Measurements from ENCODE around the gene NFIX. TPM values are rescaled to one million over a fixed set of nuclear protein-coding genes. Genes with fewer than 3 reads are reported as not detected.

NFIX gene
- total RNA-seq, 4 donors from 2014 or later, result 39.8 to 55.8 (median 48.2) TPM

DNA sequence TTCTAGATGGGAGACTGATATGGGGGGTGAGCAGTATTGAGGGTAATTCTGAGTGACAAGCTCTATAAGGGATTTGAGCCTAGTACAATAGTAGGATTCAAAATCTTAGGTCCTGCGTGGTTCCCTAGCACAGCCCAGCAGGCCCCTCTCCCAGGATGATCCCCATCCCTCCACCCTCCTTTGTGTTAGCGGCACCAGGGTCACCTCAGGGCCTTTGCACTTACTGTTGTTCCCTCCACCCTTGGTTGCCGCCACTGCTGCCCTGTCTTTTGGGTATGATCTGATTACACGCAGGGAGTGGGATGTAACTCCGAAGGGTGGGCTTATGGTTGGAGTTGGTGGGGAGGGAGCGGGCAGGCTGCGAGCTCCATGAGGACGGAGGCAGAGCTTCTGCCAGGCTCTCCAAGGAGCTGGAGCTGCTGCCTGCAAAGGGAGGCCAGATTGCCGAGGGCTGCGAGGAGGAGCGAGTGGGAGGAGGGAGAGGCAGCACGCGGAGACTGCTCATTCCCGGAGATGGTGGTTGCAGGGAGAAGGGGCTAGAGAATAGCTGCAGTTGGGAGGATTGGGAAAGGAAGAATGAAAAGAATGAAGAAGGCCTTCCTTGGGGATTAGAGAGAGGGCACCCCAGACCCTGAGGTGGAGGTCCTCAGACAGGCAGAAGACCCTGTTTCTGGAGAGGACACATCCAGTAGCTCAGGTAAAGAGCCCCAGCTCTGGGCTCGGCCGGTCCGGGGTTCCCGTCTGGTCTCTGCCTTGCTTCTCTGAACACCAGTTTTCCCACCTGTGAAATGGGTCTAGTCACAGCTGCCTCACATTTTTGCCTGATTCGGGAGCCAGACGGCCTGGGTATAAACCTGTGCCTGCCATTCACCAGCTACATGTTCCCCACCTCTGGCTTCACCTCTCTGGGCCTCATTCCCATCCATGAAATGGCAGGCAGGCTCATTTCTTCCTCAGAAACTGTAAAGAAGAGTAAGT, 128.0 kb downstream of the NFIX start:
- WGBS, 2 donors, result 82 to 85% methylated on average over 20 of the region's 20 CpGs
- Histone ChIP-seq H3K27me3 (no peaks in the 10 kb centered on the region), H3K9me3 (no peaks in the 10 kb centered on the region), H3K4me3 (no peak overlapping the region), H3K36me3 (peaks cover 0 to 14% (median 0%) of the 10 kb centered on the region in 3 donors), H3K27ac (no peak overlapping the region), H3K4me1 (peaks cover 0 to 42% (median 12%) of the 10 kb centered on the region in 4 donors)
- TF ChIP-seq EP300 (IDR thresholded peaks at IDR 0.05), result no peak
- TF ChIP-seq POLR2A (IDR thresholded peaks at IDR 0.05), result no peak
- TF ChIP-seq CTCF (IDR thresholded peaks at IDR 0.05), result no peak
- DNase-seq (ENCODE audit: low spot score in 2 of 2), result no peak

DNA sequence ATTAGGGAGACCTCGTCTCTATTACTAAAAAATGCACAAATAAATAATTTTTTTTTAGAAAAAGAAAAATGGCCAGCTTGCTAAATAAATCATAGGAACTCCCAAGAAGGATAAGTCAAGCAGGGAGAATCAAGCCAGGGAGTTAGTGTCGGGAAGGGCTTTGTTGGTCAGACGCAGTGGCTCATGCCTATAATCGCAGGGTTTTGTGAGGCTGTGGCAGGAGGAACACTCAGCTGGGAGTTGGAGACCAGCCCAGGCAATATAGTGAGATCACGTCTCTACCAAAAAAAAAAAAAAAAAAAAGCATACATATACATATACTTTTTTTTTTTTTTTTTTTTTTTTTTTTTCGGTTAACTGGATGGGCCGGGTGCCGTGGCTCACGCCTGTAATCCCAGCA, 131.8 kb downstream of the NFIX start:
- Histone ChIP-seq H3K27ac (no peak overlapping the region), H3K4me1 (peaks cover 0 to 11% (median 0%) of the 10 kb centered on the region in 4 donors), H3K4me3 (no peak overlapping the region), H3K9me3 (no peaks in the 10 kb centered on the region), H3K27me3 (no peaks in the 10 kb centered on the region), H3K36me3 (peaks cover 0 to 10% (median 0%) of the 10 kb centered on the region in 3 donors)
- no peak for DNase-seq (ENCODE audit: low spot score in 2 of 2)
- 83 to 91% methylated on average over 9 of the region's 9 CpGs for WGBS, 2 donors
- TF ChIP-seq EP300 (IDR thresholded peaks at IDR 0.05) (no peak), CTCF (IDR thresholded peaks at IDR 0.05) (no peak), POLR2A (IDR thresholded peaks at IDR 0.05) (no peak)

DNA sequence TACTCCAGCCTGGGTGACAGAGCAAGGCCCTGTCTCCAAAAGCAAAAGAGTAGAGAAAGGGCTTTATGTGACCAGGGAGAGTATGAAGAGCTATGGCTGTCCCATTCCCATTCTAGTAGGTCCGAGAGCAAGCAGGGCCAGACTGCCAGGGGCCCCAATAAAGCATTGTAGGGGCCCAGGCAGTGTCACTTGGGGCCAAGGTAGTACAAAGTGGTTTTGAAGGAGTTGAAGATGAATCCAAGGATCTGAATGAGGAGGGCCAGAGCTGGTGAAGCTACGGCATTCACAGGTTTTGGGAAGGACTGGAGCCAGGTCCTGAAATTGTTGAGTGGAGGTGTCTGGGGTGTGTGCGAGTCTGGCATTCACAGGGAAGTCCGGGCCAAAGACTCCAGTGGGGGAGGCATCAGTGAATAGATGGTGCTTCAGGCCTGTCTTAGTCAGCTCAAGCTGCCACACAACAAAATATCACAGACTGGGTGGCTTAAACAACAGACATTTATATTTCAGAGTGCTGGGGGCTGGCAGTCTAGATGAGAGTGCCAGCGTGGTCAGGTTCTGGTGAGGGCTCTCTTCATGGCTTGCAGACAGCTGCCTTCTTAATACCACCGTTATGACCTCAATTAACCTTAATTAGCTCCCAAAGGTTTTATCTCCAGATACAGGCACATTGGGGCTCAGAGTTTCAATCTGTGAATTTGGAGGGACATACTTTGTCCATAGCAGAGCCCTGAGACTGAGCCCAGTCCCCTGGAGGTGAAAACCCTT, 132.7 kb downstream of the NFIX start:
- Histone ChIP-seq H3K27ac (no peak overlapping the region), H3K4me3 (no peak overlapping the region), H3K4me1 (peaks cover 0 to 5% (median 0%) of the 10 kb centered on the region in 4 donors), H3K36me3 (peaks cover 0 to 8% (median 0%) of the 10 kb centered on the region in 3 donors), H3K27me3 (no peaks in the 10 kb centered on the region), H3K9me3 (no peaks in the 10 kb centered on the region)
- no peak for TF ChIP-seq POLR2A (IDR thresholded peaks at IDR 0.05)
- TF ChIP-seq CTCF (IDR thresholded peaks at IDR 0.05), result no peak
- TF ChIP-seq EP300 (IDR thresholded peaks at IDR 0.05), result no peak
- no peak for DNase-seq (ENCODE audit: low spot score in 2 of 2)
- WGBS, 2 donors, result 77 to 90% methylated on average over 5 to 6 of the region's 6 CpGs

GRCh38 chr19:13128583-13128982, 133.3 kb downstream of the NFIX start:
- Histone ChIP-seq H3K36me3 (peaks cover 0 to 8% (median 0%) of the 10 kb centered on the region in 3 donors), H3K27me3 (no peaks in the 10 kb centered on the region), H3K4me3 (no peak overlapping the region), H3K9me3 (no peaks in the 10 kb centered on the region), H3K4me1 (peaks cover 0 to 5% (median 0%) of the 10 kb centered on the region in 4 donors), H3K27ac (no peak overlapping the region)
- no peak for DNase-seq (ENCODE audit: low spot score in 2 of 2)
- no peak for TF ChIP-seq CTCF (IDR thresholded peaks at IDR 0.05)
- no peak for TF ChIP-seq EP300 (IDR thresholded peaks at IDR 0.05)
- TF ChIP-seq POLR2A (IDR thresholded peaks at IDR 0.05), result no peak
- 43 to 80% methylated on average over 1 of the region's 1 CpG for WGBS, 2 donors

All from tibial nerve (tissue), 4 donors.